CD14-positive monocyte (primary cell): Measurements from ENCODE around the gene NCF2. TPM values are rescaled to one million over a fixed set of nuclear protein-coding genes. Genes with fewer than 3 reads are reported as not detected.
A peak's percentile ranks its signal among the peaks of the same experiment; 100 is the strongest.

Source experiments
- DNase-seq, 3 donors: peaks; one replicate each; pipeline ENCODE4 v3.0.0-alpha.2; 2011 to 2022
- H2AFZ ChIP-seq: 2 replicates; pipeline ENCODE4 v1.6.0; 2012; ENCODE audit warnings: mild to moderate bottlenecking, low read depth, low read length, inconsistent platforms; ENCODE audit not compliant: insufficient read depth, poor library complexity, severe bottlenecking
- H3K27ac ChIP-seq, 2 donors: 1 replicate in 1 of 2; 2 replicates in 1 of 2; pipeline ENCODE4 v1.5.1; 2012 to 2013; ENCODE audit warnings: low read length in 2 of 2, control low read depth in 1 of 2, inconsistent platforms in 1 of 2, low read depth in 1 of 2, mild to moderate bottlenecking in 1 of 2
- H3K27me3 ChIP-seq, 2 donors: one replicate each; pipeline versions ENCODE4 v1.6.0 to v1.6.1; 2011 to 2013; ENCODE audit warnings: low read length in 2 of 2; ENCODE audit not compliant: control insufficient read depth in 2 of 2, insufficient read depth in 2 of 2
- H3K36me3 ChIP-seq, 2 donors: replicated peaks in 1 of 2; 1 replicate in 1 of 2; 2 replicates in 1 of 2; pipeline versions ENCODE4 v1.5.1 to v1.6.1; 2012 to 2013; ENCODE audit warnings: low read length in 2 of 2, control low read depth in 1 of 2, inconsistent platforms in 1 of 2, mild to moderate bottlenecking in 1 of 2; ENCODE audit not compliant: insufficient read depth in 2 of 2, control insufficient read depth in 1 of 2
- H3K4me1 ChIP-seq, 2 donors: 1 replicate in 1 of 2; 2 replicates in 1 of 2; pipeline versions ENCODE4 v1.5.1 to v1.6.1; 2012 to 2013; ENCODE audit warnings: low read length in 2 of 2, control low read depth in 1 of 2, inconsistent platforms in 1 of 2, mild to moderate bottlenecking in 1 of 2, moderate library complexity in 1 of 2; ENCODE audit not compliant: insufficient read depth in 2 of 2, control insufficient read depth in 1 of 2
- H3K4me2 ChIP-seq: replicated peaks from 2 replicates; pipeline ENCODE3; 2012; ENCODE audit warnings: low read length, moderate library complexity, mild to moderate bottlenecking; ENCODE audit not compliant: poor library complexity, severe bottlenecking; ENCODE audit errors: extremely low read depth
- H3K4me3 ChIP-seq, 3 experiments: fragments of 200-600 bp in 1 of 3; sonication (generic) in 1 of 3; replicated peaks in 1 of 3; 1 replicate in 2 of 3; 2 replicates in 1 of 3; pipeline ENCODE4 v1.5.1; 2011 to 2013; ENCODE audit warnings: low read length in 3 of 3, mild to moderate bottlenecking in 3 of 3, control low read depth in 2 of 3, low read depth in 2 of 3, inconsistent platforms in 1 of 3, moderate library complexity in 1 of 3
- H3K79me2 ChIP-seq: 2 replicates; pipeline ENCODE4 v1.6.0; 2012; ENCODE audit warnings: mild to moderate bottlenecking, control low read depth, inconsistent platforms, low read length, moderate library complexity; ENCODE audit not compliant: insufficient read depth
- H3K9ac ChIP-seq: 2 replicates; pipeline ENCODE4 v1.6.0; 2017; ENCODE audit warnings: low read length, mild to moderate bottlenecking; ENCODE audit not compliant: insufficient read depth, poor library complexity, severe bottlenecking
- H3K9me3 ChIP-seq, 2 donors: replicated peaks in 1 of 2; 1 replicate in 1 of 2; 2 replicates in 1 of 2; pipeline versions ENCODE4 v1.5.1 to v1.6.1; 2012 to 2013; ENCODE audit warnings: low read length in 2 of 2, control low read depth in 1 of 2; ENCODE audit not compliant: control insufficient read depth in 1 of 2, insufficient read depth in 1 of 2
- H4K20me1 ChIP-seq: 2 replicates; pipeline ENCODE4 v1.6.0; 2012; ENCODE audit warnings: mild to moderate bottlenecking, low read length, control low read depth, moderate library complexity; ENCODE audit not compliant: insufficient read depth
- H3K27ac Mint-ChIP-seq, 7 donors: one replicate each; pipeline ENCODE4 v1.8.0; 2020; ENCODE audit warnings: mild to moderate bottlenecking in 7 of 7, mixed read lengths in 7 of 7, moderate library complexity in 6 of 7, inconsistent platforms in 2 of 7
- H3K27me3 Mint-ChIP-seq, 3 donors: one replicate each; pipeline ENCODE4 v1.8.0; 2021 to 2022; ENCODE audit warnings: low read depth in 3 of 3, mild to moderate bottlenecking in 3 of 3, mixed read lengths in 3 of 3, moderate library complexity in 3 of 3, inconsistent platforms in 1 of 3
- H3K36me3 Mint-ChIP-seq, 2 donors: one replicate each; pipeline ENCODE4 v1.8.0; 2020; ENCODE audit warnings: mixed read lengths in 2 of 2, inconsistent platforms in 1 of 2, mild to moderate bottlenecking in 1 of 2
- H3K4me1 Mint-ChIP-seq: one replicate; pipeline ENCODE4 v1.8.0; 2020; ENCODE audit warnings: mild to moderate bottlenecking, mixed read lengths
- H3K4me3 Mint-ChIP-seq, 2 donors: one replicate each; pipeline ENCODE4 v1.8.0; 2020; ENCODE audit warnings: mild to moderate bottlenecking in 2 of 2, mixed read lengths in 2 of 2, moderate library complexity in 1 of 2
- H3K9me3 Mint-ChIP-seq, 7 donors: one replicate each; pipeline ENCODE4 v1.8.0; 2020 to 2022; ENCODE audit warnings: mixed read lengths in 7 of 7, mild to moderate bottlenecking in 6 of 7, moderate library complexity in 6 of 7, inconsistent platforms in 2 of 7
- CTCF ChIP-seq: fragments of 200-600 bp; IDR thresholded peaks from one replicate; pipeline ENCODE4 v1.8.0; 2022; ENCODE audit warnings: antibody characterized with exemption, mild to moderate bottlenecking
- WGBS: methylation state at CpG from one replicate; pipeline ENCODE4 v1.1.5; 2013; ENCODE audit warnings: missing lambda C conversion rate; ENCODE audit not compliant: insufficient coverage; 5-methylcytosine and 5-hydroxymethylcytosine counted together
- intact Hi-C, 2 donors: fragments of 100-400 bp; cut with micrococcal nuclease; formaldehyde crosslinking; loops; one replicate each; pipeline versions ENCODE4 v1.15.0 to v1.15.1; 2023
- polyA plus RNA-seq, 3 donors: library from polyadenylated mRNA; depleted of rRNA in 1 of 3; unstranded in 2 of 3; stranded (reverse) in 1 of 3; fragments of 300-500 nt in 2 of 3; fragments of >200 nt in 1 of 3; fragmentation: Illumina TruSeq in 2 of 3; gene quantifications; 1 replicate in 2 of 3; 2 replicates in 1 of 3; pipeline ENCODE4 v1.2.3, GENCODE V29; 2012 to 2021

NCF2 gene
- polyA plus RNA-seq, 3 donors: 509 to 697 (median 557) TPM

- peaks cover 11% of the 10 kb centered on the region for H3K79me2 ChIP-seq
- no peaks in the 10 kb centered on the region for H3K27me3 ChIP-seq
- H3K4me1 ChIP-seq: peaks cover 78 to 93% of the 10 kb centered on the region in 2 donors
- H3K9ac ChIP-seq: peak overlapping the region; percentile 46
- H3K4me3 ChIP-seq: no peak overlapping the region
- no peak overlapping the region for H3K4me2 ChIP-seq
- H3K9me3 Mint-ChIP-seq: peaks cover 0 to 3% (median 0%) of the 10 kb centered on the region in 7 donors
- peak overlapping the region; percentile 96 to 99 (median 97) for H3K27ac Mint-ChIP-seq
- no peaks in the 10 kb centered on the region for H3K36me3 ChIP-seq
- no peaks in the 10 kb centered on the region for H3K27me3 Mint-ChIP-seq
- peak overlapping the region; percentile 74 to 98 for H3K27ac ChIP-seq
- no peaks in the 10 kb centered on the region for H4K20me1 ChIP-seq
- peaks cover 2 to 15% of the 10 kb centered on the region in 2 donors for H3K36me3 Mint-ChIP-seq
- no peak for TF ChIP-seq CTCF
- no peak overlapping the region for H2AFZ ChIP-seq
- 100% methylated on average over 1 of the region's 3 CpGs for WGBS
- H3K4me3 Mint-ChIP-seq: no peak overlapping the region
- peak; percentile 34 to 46 (median 37) for DNase-seq
- peaks cover 92% of the 10 kb centered on the region for H3K4me1 Mint-ChIP-seq
- H3K9me3 ChIP-seq: no peaks in the 10 kb centered on the region
- intact Hi-C loops: loop anchor here in 1 of 2 donors (1.0 kb wide), 1 partner anchor 10 kb away; the partner anchor contains the start of gene NCF2
Observed at GRCh38 chr1:183600634-183601033, 10.4 kb upstream of the NCF2 start.

- Histone ChIP-seq H3K79me2 (peaks cover 11% of the 10 kb centered on the region), H3K4me1 (peaks cover 76 to 93% of the 10 kb centered on the region in 2 donors), H3K36me3 (no peaks in the 10 kb centered on the region), H3K9ac (peak overlapping the region; percentile 46), H3K27me3 (no peaks in the 10 kb centered on the region), H3K4me3 (no peak overlapping the region), H3K9me3 (no peaks in the 10 kb centered on the region), H3K27ac (peak overlapping the region; percentile 74 to 98), H3K4me2 (no peak overlapping the region), H2AFZ (no peak overlapping the region), H4K20me1 (no peaks in the 10 kb centered on the region)
- peak overlapping the region; percentile 96 to 99 (median 97) for H3K27ac Mint-ChIP-seq
- H3K4me3 Mint-ChIP-seq: no peak overlapping the region
- 100% methylated on average over 1 of the region's 3 CpGs for WGBS
- H3K27me3 Mint-ChIP-seq: no peaks in the 10 kb centered on the region
- H3K36me3 Mint-ChIP-seq: peaks cover 2 to 15% of the 10 kb centered on the region in 2 donors
- H3K4me1 Mint-ChIP-seq: peaks cover 90% of the 10 kb centered on the region
- DNase-seq: peak; percentile 91 to 99 (median 97)
- peaks cover 0 to 6% (median 0%) of the 10 kb centered on the region in 7 donors for H3K9me3 Mint-ChIP-seq
- intact Hi-C loops: loop anchor here in 1 of 2 donors (1.0 kb wide), 1 partner anchor 10 kb away; the partner anchor contains the start of gene NCF2
- TF ChIP-seq CTCF: no peak
Observed at GRCh38 chr1:183600136-183600535, 9.9 kb upstream of the NCF2 start.
